K562 (cell line): ENCODE results near the gene B4GALNT4. TPM values are rescaled to one million over a fixed set of nuclear protein-coding genes. Genes with fewer than 3 reads are reported as not detected.

Experiments used
- CCNT2 ChIP-seq: IDR thresholded peaks from 2 replicates; pipeline ENCODE4 v1.6.1; 2011; ENCODE audit warnings: borderline replicate concordance, low read depth, mild to moderate bottlenecking, moderate library complexity, mixed read lengths, low read length; ENCODE audit not compliant: insufficient read length; ENCODE audit errors: extremely low read depth
- ILF3 ChIP-seq: fragments of 450-650 bp; IDR thresholded peaks from 2 replicates; pipeline ENCODE4 v1.6.1; 2018; ENCODE audit warnings: antibody characterized with exemption, mild to moderate bottlenecking, moderate library complexity, borderline replicate concordance
- MEIS2 ChIP-seq: fragments of 450-650 bp; IDR thresholded peaks from 2 replicates; pipeline ENCODE4 v1.6.1; 2014; ENCODE audit warnings: mild to moderate bottlenecking; ENCODE audit not compliant: partially characterized antibody
- RBFOX2 ChIP-seq: fragments of 200-400 bp; formaldehyde crosslinking; IDR thresholded peaks from 2 replicates; pipeline ENCODE4 v1.6.1; 2017; ENCODE audit warnings: low read depth, mild to moderate bottlenecking, low read length, moderate library complexity
- SETDB1 ChIP-seq: IDR thresholded peaks from one replicate; pipeline ENCODE4 v1.6.1; 2012; ENCODE audit warnings: low read length, control low read depth, inconsistent platforms
- SIN3A ChIP-seq, 2 experiments: fragments of 150-350 bp in 1 of 2; IDR thresholded peaks; 2 replicates each; pipeline ENCODE4 v1.6.1; 2011 to 2016; ENCODE audit warnings: borderline replicate concordance in 2 of 2, low read depth in 2 of 2, low read length in 2 of 2, mild to moderate bottlenecking in 2 of 2, moderate library complexity in 2 of 2; ENCODE audit not compliant: control insufficient read depth in 1 of 2
- ZBTB1 ChIP-seq: sonication (generic); formaldehyde crosslinking; IDR thresholded peaks from 2 replicates; pipeline ENCODE4 v1.8.1; 2023; ENCODE audit warnings: missing genetic modification reagents, low read depth, mild to moderate bottlenecking, borderline replicate concordance
- polyA plus RNA-seq, 8 experiments: library from polyadenylated mRNA; depleted of rRNA in 4 of 8; stranded (reverse) in 5 of 8; unstranded in 3 of 8; fragments of >200 nt; fragmentation: Nextera tagmentation in 2 of 8; fragmentation: Illumina TruSeq in 1 of 8; extraction: Ambion mirVana in 2 of 8; extraction: Trizol in 1 of 8; gene quantifications; 2 replicates each; pipeline versions ENCODE4 v1.2.1 to v1.2.3, GENCODE V29; 2011 to 2014; ENCODE audit warnings: inconsistent platforms in 1 of 8, missing spikeins in 1 of 8
- total RNA-seq, 7 experiments: library from RNA; depleted of rRNA in 6 of 7; stranded (reverse); fragments of >200 nt in 6 of 7; fragmentation: Illumina TruSeq in 2 of 7; extraction: Trizol in 2 of 7; gene quantifications; 2 replicates each; pipeline versions ENCODE4 v1.2.1 to v1.2.3, GENCODE V29; 2011 to 2021; ENCODE audit warnings: low replicate concordance in 1 of 7
- TF ChIP-seq, protein P1 (sequence below): fragments of 250-450 bp; sonication (Bioruptor Pico); IDR thresholded peaks from 2 replicates; pipeline ENCODE4 v1.4.0; 2020; ENCODE audit warnings: mild to moderate bottlenecking, moderate library complexity
- TF ChIP-seq, protein P2 (sequence below): fragments of 450-650 bp; IDR thresholded peaks from one replicate; pipeline ENCODE4 v1.6.1; 2018; ENCODE audit warnings: mild to moderate bottlenecking, moderate library complexity; ENCODE audit not compliant: partially characterized antibody

B4GALNT4 gene
- total and polyA plus RNA-seq, 9 of the 15 experiments (the other 6 are each of a cell fraction or from before 2014, with no cell fraction given), result 0.20 to 37.1 (median 10.8) TPM; not detected in 1

DNA sequence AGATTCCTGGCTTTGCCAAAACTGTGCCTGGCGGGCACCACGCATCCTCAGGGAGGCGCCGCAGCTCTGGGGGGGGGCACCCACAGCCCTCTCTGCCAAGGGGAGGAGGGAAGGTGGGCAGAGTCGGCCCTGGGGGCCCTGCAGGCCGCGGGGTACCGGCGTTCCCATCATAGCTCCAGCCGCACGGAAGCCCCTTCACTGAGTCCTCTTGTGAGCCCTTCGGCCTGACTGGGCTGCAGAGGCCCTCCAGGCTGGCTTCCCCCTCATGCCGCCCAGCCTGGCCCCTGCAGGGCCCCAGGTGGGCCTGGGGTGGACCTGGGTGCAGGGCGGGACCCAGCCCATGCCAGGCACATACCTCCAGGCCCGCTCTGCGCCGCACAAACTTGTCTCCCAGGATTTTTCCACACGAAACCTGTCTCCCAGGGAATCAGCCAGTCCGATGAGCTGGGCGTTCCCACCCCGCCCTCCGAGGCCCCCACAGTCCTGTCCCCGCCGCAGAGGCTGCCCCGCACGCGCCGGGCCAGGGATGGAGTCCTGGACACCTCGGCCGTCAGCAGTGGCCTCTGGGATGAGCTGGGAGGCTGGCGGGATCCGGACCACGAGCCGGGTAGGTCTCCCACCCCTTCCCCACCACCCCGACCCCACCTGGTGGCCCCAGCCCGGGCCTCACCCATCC is 22.9 kb downstream of the B4GALNT4 start (continued):
- TF ChIP-seq, protein P1, sequence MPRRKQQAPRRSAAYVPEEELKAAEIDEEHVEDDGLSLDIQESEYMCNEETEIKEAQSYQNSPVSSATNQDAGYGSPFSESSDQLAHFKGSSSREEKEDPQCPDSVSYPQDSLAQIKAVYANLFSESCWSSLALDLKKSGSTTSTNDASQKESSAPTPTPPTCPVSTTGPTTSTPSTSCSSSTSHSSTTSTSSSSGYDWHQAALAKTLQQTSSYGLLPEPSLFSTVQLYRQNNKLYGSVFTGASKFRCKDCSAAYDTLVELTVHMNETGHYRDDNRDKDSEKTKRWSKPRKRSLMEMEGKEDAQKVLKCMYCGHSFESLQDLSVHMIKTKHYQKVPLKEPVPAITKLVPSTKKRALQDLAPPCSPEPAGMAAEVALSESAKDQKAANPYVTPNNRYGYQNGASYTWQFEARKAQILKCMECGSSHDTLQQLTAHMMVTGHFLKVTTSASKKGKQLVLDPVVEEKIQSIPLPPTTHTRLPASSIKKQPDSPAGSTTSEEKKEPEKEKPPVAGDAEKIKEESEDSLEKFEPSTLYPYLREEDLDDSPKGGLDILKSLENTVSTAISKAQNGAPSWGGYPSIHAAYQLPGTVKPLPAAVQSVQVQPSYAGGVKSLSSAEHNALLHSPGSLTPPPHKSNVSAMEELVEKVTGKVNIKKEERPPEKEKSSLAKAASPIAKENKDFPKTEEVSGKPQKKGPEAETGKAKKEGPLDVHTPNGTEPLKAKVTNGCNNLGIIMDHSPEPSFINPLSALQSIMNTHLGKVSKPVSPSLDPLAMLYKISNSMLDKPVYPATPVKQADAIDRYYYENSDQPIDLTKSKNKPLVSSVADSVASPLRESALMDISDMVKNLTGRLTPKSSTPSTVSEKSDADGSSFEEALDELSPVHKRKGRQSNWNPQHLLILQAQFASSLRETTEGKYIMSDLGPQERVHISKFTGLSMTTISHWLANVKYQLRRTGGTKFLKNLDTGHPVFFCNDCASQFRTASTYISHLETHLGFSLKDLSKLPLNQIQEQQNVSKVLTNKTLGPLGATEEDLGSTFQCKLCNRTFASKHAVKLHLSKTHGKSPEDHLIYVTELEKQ (CRISPR knock-in tag), result no peak
- TF ChIP-seq MEIS2 (no peak), ILF3 (no peak), SIN3A (IDR thresholded peaks at IDR 0.05; ENCODE audit: borderline replicate concordance in 2 of 2, control insufficient read depth in 1 of 2, low read depth in 2 of 2, low read length in 2 of 2) (no peak), RBFOX2 (peak; percentile 41; the same call in 1 of the 2 replicates), SETDB1 (no peak), ZBTB1 (CRISPR knock-in tag) (no peak), CCNT2 (no peak)
- TF ChIP-seq, protein P2, sequence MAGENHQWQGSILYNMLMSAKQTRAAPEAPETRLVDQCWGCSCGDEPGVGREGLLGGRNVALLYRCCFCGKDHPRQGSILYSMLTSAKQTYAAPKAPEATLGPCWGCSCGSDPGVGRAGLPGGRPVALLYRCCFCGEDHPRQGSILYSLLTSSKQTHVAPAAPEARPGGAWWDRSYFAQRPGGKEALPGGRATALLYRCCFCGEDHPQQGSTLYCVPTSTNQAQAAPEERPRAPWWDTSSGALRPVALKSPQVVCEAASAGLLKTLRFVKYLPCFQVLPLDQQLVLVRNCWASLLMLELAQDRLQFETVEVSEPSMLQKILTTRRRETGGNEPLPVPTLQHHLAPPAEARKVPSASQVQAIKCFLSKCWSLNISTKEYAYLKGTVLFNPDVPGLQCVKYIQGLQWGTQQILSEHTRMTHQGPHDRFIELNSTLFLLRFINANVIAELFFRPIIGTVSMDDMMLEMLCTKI, result no peak
